ENCODE data around the gene GALNT16.

The GALNT16 gene

DNA sequence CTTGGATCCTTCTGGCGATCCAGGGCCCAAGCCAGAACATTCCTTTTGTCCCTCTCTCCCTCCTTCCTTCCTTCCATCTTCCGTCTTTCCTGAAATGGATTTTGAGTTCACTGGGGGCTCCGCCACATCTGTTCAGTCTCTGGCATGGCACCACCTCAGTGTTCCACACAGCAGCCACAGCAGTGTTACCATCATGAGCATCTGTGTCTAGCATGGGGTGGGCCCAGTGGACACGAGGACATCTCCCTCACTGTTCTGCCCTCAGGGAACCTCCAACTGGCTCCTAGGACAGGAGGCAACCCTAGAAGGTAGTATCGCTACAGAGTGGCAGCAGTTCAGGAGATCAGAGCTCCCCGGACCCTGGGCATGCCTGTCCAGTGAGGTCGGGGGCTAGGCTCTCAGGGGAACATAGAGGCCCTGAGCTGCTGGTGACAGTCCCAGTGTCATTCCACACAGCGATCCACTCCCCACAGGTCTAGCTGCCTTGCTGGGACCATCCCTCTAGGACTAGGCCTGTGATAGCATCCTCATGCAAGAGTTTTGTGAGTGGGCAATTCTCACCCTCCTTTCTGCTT is 59.0 kb downstream of the GALNT16 start:
- no peak for DNase-seq

DNA sequence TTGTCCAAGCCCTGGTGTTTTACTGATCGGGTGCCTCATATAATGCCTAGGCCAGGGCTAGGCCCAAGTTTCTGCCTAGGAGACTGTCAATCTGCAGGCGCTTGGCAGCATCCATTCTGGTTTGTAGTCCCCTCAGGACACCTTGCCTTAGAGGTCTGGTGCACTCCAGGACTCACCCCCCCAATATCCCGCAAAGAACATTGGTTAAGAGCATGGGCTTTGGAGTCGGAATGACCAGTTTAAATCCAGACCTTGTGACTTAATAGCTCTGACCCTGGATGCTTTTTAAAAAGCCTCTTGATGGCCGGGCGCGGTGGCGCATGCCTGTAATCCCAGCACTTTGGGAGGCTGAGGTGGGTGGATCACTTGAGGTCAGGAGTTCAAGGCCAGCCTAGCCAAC is 60.0 kb downstream of the GALNT16 start:
- DNase-seq = no peak

DNA sequence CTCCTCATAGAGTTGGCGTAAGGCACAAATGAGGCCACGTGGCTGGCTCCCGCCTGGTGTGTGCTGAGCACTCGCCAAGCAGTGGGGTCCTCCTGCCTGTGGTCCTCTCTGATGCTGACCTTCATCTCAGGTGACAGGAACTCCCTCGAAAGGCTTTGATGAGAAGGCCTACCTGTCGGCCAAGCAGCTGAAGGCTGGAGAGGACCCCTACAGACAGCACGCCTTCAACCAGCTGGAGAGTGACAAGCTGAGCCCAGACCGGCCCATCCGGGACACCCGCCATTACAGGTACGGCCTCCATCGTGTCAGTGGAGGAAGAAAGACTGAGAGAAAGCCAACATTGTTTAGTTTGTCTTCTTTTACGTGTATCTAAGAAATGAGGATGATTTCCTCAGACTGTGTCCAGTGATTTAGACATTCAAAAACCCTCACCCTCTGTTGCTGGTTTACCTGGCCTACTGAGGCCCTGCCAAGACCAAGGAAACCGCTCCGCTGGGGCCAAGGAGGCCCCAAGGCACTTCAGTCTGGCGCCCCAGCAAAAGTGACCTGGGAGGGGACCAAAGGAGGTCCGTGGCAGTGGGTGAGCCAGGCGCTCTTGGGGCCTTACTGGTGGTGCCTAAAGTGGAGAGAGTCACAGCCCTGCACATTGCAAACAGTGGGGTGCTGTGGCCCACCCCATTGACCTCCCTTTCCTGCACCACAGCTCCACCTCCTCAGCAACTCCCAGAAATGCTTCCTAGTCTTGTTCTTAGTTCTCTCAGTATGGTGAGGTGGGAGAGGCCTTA is 60.8 kb downstream of the GALNT16 start:
- no peak for DNase-seq

DNA sequence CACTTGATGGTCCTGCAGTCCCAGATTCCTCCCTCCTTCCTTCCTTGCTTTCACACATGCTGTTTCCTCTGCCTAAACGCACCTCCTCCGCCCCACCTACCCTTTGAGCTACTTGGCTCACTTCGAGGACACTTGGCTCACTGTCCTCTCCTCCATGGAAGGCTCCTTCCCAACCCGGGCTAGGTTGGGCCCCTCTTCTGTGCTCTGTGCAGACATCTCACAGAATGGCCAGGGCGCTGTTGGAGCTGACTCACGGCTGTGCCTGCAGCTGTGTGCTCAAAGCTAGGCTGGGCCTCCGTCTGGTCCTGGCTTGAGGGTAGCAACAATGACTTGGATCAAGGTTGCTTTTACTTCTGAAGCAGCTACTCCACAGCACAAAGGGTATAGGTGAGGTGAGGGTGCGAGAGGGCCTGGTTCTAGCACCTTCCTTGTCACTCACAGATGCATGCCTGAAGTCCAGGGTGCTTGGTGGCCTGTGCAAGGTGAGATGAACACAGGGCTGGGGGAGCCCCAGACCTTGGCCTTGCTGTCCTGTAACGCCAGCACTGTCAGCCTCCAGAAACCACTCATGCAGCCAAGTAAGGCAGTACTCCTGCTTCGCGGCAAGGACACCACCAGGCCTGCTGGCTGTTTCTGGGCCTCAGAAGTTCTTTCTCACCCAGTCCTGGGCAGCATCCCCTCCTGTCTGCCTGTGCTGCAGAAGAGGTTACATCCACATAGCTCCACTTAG is 61.8 kb downstream of the GALNT16 start:
- DNase-seq = no peak

DNA sequence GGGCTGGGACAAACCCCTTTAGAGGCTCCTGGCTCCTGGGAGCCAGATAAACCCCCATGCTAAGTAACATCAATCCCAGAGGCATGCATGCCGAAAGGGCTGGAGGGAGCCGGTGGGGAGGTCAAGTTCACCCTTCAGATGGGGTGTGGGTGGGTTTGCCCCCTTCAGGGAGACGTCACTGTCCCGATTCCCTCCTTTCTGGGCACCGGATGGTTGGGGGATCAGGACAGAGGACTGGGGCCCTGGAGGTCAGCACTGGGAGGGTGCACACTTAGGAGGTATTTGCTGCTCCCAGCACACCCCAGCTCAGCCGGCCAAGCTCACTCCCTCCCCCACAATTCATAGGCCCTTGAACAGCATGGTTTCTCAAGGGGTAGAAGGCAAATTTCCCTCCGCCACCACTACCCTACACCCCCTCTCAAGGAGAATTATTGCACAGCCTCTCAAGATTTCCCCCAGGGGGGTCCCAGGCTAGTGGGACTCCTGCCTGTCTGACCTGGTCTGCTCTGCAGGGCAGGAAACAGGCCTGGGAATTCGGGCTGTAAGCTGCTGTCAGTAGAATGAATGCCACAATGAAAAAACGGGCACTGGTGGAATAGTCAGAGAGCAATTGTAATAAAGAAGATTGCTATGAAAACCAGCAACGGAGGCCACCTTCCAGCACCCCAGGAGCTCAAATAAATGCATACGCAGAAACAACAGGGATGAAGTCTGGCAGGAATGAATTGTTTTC is 63.5 kb downstream of the GALNT16 start:
- no peak for DNase-seq

DNA sequence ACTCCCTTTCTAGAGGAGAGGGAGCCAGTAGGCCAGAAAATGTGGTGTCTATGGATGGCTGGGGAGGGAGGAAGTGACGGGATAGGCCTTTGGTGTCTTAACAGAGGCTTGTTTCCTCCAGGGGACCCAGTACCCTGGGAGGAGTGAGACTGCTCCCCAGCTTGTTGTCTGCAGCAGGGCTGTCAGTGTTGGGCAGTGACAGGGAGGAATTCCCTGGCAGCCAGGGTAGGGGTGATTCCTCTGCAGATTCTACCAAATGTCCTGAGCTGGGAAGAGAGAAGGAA is 64.0 kb downstream of the GALNT16 start:
- DNase-seq = no peak

DNA sequence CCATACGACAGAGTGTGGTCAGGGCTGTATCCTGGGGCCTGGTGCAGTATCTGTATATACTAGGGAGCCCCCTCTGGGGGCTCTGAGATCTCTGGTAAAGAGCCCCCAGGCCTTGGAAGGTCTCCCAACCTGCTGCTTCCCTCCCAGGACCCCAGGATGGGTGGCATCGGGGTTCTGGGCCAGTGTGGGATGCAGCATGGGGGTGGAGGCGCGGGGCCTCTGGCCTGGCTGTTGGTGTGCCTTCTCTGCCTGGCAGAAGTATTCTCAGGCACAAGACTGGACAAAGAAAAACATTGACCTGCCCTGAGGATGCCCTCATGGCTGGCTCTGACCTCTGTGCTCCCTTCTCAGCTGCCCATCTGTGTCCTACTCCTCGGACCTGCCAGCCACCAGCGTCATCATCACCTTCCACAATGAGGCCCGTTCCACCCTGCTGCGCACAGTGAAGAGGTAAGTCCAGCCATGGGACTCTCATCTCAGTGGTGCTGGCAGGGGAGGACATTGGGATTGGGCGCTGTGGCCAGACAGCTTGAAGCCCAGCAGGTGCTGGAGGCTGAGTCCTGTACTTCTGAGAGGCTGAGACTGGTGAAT is 64.5 kb downstream of the GALNT16 start:
- DNase-seq = no peak

DNA sequence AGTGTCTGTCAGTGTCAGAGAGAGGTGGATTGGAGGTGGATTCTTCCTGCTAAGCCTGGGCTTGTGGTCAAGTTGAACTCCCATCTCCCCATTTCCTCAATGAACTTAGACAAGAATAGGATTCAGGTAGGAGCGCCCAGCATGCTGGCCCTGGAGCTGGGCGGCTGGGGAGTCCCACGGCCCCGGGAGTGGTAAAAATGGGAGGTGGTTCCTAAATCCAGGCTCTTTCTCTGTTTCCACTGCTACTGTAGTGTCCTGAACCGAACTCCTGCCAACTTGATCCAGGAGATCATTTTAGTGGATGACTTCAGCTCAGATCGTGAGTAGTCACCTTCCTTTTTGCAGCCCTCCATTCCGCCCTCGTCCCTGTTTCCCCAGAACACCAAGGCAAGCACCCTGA is 65.1 kb downstream of the GALNT16 start:
- no peak for DNase-seq

DNA sequence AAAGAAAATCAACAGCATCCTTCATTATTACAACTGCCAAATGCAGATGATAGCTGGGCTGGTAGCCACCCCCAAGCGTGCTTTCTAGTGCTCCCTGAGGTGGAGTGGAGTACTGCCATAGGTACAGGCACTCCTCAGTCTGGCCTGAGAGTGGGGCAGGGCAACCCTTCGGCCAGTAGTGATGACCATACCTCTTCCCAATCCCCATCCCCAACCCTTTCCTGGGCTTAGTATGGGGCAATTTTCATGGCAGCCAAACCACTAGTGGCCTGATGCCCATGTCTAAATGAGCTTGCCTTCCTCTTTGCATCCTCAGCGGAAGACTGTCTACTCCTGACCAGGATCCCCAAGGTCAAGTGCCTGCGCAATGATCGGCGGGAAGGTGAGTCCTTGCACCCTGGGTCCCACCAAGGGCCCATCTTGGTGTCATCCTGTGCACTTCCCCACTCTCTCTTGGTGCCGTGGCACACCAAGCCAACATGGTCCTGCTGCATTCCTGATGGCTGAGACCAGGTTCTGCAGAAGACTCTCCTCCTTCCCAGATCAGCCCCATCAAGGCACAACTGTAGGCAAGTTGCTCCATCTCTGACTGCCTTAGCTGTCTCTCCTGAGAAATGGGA is 65.8 kb downstream of the GALNT16 start:
- DNase-seq = no peak

DNA sequence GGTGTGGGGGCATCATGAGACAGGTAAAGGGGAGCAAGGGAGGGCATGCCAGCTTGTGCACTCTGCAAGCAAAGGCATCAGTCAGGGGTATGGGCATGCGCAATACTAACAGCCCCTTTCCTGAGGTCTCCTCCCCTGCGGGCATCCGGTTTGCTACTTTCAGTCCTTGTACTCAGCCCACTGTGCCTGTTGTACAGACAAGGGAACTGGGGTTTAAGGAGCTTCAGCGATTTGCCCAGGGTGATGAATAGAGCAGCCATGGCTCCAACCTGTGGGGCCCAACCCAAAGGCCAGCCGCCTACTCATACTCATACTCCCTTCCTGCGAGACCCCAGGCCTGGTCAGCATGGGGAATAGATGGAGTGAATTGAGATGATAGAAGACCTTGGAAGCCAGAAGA is 66.7 kb downstream of the GALNT16 start:
- no peak for DNase-seq

DNA sequence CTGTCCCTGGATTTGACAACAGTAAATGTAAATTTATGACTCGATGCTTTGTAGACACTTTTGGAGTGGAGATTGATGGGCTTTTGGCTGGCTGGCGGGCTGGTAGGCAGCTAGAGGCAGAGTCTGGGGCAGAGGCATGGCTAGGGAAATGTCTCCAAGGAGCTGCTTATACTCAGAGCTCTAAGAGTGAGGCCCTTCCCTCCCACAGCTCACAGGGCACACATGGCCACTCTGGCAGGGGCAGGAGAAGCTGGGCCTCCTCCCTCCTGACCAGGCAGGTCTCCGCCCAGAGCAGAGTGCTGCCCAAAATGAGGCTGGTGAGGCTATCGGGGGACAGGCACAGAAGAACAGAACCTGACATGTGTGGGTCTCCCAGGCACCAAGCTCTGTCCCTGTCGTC is 67.5 kb downstream of the GALNT16 start:
- DNase-seq = no peak

DNA sequence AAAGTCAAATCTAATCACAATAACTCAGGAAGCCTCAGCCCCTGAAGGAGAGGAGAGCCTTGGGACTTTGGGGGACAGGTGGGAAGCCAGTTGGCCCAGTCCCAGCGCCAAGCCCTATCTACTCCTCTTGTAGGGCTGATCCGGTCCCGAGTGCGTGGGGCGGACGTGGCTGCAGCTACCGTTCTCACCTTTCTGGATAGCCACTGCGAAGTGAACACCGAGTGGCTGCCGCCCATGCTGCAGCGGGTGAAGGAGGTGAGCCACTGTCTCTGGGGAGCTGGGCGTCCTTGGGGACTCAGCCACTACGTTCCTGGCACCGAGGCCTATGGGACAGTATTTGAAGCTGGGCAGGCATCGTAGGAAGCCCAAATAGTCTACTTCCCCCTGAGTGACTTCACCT is 68.4 kb downstream of the GALNT16 start:
- DNase-seq = no peak

DNA sequence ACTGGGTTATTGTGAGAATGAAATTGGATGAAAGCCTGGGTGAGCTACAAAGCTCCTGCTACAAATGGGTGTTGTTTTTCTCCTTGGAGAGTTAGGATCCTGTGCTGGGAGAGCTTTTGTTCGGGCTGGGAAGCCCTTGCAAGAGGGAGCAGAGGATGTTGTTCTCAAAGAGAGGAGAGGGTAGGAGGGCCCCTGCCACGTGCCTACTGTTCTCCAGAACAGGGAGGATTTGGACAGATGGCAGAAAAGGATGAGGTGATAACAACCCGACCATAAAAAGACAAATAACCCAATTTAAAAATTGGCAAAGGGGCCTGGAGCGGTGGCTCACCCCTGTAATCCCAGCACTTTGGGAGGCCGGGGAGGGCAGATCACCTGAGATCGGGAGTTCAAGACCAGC is 68.8 kb downstream of the GALNT16 start:
- DNase-seq = no peak

DNA sequence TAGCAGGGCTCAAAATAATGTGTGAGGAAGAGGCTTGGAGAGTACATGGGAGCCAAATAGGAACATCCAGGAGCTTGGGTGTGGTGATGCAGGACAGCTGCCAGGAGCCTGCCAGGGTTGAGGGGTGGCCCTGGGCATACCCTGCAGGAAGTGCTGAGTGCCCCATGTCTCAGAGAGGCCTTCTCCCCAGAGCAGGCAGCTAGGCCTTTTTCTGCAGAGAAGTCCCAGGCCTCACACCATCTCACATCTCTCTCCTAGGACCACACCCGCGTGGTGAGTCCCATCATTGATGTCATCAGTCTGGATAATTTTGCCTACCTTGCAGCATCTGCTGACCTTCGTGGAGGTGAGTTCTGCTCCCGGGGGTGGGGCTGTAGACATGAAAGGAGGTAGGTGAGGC is 71.2 kb downstream of the GALNT16 start:
- DNase-seq = no peak

DNA sequence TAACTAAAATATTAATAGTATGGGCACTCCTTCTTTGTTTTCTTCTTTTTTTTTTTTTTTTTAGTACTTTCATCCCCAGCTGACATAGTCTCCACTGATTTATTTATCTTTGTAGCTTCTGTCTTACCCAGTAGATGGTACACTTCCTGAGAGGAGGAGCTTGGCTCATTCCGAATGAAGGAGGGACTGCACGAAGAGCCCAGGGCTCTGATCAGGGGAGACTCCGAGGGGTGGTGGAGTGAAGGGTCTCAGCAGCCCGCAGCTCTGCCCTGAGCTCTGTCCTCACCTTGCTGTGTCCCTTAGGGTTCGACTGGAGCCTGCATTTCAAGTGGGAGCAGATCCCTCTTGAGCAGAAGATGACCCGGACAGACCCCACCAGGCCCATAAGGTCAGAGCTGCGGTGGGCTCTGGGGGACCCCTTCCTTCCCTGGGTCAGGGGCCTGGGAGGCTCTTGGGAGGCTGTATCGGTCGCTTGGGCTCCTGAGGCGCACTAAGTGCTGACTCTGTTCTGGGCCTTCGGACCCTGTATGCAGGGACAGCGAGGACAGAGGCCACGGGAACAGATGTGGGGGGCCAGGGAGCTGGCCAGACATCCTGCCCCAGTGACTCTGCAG is 72.9 kb downstream of the GALNT16 start:
- DNase-seq = no peak

DNA sequence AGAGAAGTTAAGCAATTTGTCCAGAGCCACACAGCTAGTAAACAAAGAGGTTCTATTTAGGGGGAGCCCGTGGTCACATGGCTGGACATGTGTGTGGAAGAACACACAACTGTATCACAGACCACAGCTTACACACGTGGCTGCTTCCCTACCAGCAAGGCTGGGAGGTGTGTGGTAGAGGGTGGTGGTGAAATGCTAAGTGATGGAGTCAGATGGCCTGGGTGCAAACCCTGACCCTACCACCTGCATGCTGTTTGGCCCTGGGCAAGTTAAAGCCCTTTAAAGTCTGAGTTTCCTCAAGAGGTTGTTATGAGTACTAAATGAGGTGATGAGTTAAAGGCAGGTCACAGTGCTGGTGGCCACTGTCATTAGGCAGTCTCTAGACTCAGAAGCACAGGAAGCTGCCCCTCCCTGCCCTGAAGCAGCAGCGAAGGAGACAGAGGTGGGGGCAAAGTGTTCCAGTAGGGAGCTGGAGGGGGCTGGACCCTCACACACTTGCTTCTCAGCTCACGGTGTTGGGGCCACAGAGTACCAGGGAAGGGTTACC is 73.9 kb downstream of the GALNT16 start:
- no peak for DNase-seq

DNA sequence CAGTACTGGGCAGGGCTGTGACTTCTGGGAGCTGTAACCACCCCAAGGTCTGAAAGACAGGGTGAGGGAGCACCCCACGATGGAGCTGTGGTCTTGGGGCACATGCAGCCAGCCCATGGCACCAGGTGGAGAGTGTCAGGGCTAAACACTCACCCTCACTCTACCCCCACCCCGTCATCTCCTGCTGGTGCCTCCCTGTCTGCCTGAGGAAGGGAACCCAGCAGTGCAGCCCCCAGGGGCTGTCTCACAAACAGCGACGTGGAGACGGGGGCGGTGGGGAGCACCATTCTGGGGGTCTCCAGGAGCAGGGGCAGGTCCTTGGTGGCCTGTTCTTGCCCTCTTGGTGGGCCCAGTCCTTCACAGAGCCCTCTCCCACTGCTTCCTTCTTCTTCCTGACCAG is 74.6 kb downstream of the GALNT16 start:
- no peak for DNase-seq

DNA sequence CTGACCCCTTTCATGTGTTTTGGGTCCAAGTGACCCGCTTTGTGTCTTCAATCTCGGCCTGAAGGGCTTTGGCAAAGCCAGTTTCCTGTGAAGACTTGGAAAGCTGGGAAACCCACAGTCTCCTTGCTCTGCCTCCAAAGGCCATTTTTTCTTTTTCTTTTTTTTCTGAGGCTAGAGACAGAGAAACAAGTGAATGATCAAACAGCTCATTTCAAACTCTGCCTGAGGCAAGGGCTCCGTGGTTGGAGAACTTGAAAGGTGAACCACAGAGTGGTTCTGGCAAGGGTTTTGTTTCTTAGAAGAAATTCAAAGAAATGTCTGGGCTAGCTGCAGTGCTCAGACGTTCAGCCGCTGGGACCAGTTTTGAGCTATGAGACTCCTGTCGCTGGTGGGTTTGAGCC is 75.4 kb downstream of the GALNT16 start:
- no peak for DNase-seq

DNA sequence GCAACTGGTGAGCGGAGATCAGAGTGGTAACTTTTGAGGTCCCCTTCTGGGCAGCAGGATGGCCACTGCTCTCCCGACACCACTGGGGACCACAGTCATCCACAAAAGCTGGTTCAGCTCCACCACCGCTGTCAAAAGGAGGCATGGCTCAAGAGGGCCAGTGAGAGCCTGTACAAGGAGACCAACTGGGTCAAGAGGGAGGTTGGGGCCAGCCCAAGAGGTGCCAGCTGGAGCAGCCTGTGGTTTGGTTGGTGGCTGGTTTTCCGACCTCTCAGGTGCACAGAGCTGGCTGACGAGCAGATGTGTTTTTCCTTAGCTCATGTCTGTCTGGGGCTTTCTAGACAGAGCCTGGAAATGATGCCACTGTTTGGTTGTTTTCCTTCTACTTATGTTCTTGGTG is 78.0 kb downstream of the GALNT16 start:
- no peak for DNase-seq

DNA sequence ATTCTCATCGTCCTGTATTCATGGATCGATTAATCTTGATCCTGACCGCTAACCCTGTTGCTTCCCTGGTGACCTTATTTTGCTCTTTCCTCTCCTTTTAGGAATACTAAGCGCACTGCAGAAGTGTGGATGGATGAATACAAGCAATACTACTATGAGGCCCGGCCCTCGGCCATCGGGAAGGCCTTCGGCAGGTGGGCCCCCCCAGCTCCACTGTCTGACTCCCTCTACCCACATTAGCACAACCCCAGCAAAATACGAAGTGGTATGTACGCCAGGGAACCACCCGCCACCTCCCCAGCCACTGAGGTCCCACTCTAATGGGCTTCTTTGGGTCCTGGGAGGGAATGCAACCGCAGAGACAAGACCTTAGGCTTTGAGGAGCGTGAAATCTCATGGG is 79.5 kb downstream of the GALNT16 start:
- DNase-seq = no peak

DNA sequence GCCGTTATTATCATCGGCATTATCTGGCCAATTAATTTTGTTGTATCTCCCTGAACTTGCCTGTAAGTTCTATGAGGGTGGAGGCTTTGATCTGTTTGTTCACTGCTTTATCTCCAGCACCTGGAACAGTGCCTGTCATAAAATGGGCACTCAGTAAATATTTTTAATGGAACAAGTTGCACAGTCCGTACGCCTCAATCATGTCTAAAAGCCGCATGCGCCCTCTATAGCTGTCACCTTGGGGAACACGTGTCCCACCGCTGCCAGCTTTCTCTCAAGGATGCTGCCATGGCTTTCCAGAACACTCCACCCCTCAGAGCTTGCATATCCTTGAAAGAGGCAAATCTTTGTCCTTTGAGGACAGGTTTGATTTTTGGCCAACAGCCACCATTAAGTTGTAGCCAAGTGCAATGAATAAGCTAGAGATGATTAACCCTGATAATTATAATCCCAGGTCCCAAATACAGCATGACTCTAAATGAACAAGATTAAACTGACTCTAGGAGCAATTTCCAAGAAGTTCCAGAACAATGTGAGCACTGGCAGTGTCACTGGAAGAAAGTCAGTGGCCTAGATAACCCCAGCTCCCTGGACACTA is 83.1 kb downstream of the GALNT16 start:
- DNase-seq = no peak

DNA sequence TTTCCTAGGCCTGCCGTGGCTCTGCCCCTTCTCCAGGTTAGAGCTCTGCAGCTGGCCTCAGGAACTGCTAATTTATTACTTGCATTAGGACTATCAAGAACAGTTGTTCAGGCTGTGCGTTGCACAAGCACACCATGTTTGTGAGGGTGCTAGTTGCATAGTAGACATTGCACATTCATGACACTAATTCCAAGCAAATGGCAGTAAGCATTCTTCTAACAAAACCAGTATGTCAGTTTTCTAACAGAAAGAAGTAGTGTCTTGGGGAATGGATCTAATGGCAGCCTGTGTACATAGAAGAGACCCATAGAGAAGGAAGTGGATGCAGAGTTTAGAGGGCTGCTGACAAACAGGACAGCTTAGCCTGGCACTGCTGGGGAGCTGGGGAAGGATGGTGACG is 84.2 kb downstream of the GALNT16 start:
- no peak for DNase-seq

Data from T-helper 9 cell (primary cell).